Measurements from ENCODE around the gene C2CD4C. TPM values are rescaled to one million over a fixed set of nuclear protein-coding genes. Genes with fewer than 3 reads are reported as not detected.

Gene C2CD4C
- total and polyA plus RNA-seq, 2 of the 13 experiments (the other 11 are each of a cell fraction or from before 2014, with no cell fraction given): not detected

DNA sequence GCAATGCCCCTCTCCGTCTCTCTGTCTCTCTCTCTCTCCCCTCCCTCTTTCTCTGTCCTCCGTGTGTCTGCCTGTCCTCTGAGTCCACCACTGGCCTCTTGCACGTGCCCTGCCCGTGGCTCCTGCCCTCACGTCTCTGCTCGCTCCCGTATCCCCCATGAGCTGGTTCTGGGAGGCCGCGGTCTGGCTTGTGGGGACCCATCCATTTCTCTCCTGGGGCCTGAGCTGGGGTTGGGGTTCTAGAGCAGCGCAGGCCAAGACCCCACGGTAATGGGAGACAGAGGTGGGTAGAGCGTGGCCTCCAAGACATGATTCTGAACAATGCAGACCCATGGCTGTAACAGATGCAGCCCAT, 19.0 kb downstream of the C2CD4C start:
- DNase-seq (ENCODE audit: low spot score) (no peak), ATAC-seq (no peak), FAIRE-seq (no peak)
- H3K9me3 ChIP-seq (ENCODE audit: low read length): no peaks in the 10 kb centered on the region
- BruUV-seq (replicated peaks): no TSS peak
- H3K36me3 ChIP-seq (replicated peaks in 1 of 2; ENCODE audit: control insufficient read depth in 1 of 2, insufficient read depth in 2 of 2, low read length in 2 of 2): no peaks in the 10 kb centered on the region
- H3K79me2 ChIP-seq (ENCODE audit: insufficient read depth, low read length): no peaks in the 10 kb centered on the region
- intact Hi-C loops (cut with micrococcal nuclease; ENCODE audit: unreplicated experiment): loop anchor here (2.0 kb wide), 1 partner anchor 91 kb away; no protein-coding TSS in a partner anchor
- peaks cover 20 to 55% of the 10 kb centered on the region in 2 experiments; a peak in 4 of 5 replicates for H3K27me3 ChIP-seq (ENCODE audit: control insufficient read depth in 1 of 2, insufficient read depth in 2 of 2, low read length in 2 of 2)
- H4K20me1 ChIP-seq (ENCODE audit: insufficient read depth, low read length): no peaks in the 10 kb centered on the region
- TF ChIP-seq ZNF17 (CRISPR knock-in tag; IDR thresholded peaks at IDR 0.05) (no peak), ATM (IDR thresholded peaks at IDR 0.05; ENCODE audit: borderline replicate concordance) (no peak), LCORL (IDR thresholded peaks at IDR 0.05) (no peak), LCORL (CRISPR knock-in tag; IDR thresholded peaks at IDR 0.05) (no peak), GTF2F1 (IDR thresholded peaks at IDR 0.05; ENCODE audit: low read length) (no peak), ZNF468 (CRISPR knock-in tag; IDR thresholded peaks at IDR 0.05) (no peak), ELF4 (CRISPR knock-in tag; IDR thresholded peaks at IDR 0.05; ENCODE audit: borderline replicate concordance) (no peak), POGZ (CRISPR knock-in tag; IDR thresholded peaks at IDR 0.05) (no peak), ZNF121 (CRISPR knock-in tag; IDR thresholded peaks at IDR 0.05) (no peak), SIN3B (IDR thresholded peaks at IDR 0.05; ENCODE audit: low read length) (no peak), ZC3H4 (CRISPR knock-in tag; IDR thresholded peaks at IDR 0.05; ENCODE audit: borderline replicate concordance) (no peak), ZNF816 (CRISPR knock-in tag; IDR thresholded peaks at IDR 0.05; ENCODE audit: borderline replicate concordance) (no peak), HMGA1 (CRISPR knock-in tag; conservative IDR thresholded peaks at IDR 0.05) (no peak), RBAK (CRISPR knock-in tag; IDR thresholded peaks at IDR 0.05) (no peak), MEIS1 (CRISPR knock-in tag; IDR thresholded peaks at IDR 0.05; ENCODE audit: borderline replicate concordance) (no peak)
- TF ChIP-seq, protein P1, sequence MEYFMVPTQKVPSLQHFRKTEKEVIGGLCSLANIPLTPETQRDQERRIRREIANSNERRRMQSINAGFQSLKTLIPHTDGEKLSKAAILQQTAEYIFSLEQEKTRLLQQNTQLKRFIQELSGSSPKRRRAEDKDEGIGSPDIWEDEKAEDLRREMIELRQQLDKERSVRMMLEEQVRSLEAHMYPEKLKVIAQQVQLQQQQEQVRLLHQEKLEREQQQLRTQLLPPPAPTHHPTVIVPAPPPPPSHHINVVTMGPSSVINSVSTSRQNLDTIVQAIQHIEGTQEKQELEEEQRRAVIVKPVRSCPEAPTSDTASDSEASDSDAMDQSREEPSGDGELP (IDR thresholded peaks at IDR 0.05; ENCODE audit: borderline replicate concordance, low read depth): no peak
- TF ChIP-seq, protein P2, sequence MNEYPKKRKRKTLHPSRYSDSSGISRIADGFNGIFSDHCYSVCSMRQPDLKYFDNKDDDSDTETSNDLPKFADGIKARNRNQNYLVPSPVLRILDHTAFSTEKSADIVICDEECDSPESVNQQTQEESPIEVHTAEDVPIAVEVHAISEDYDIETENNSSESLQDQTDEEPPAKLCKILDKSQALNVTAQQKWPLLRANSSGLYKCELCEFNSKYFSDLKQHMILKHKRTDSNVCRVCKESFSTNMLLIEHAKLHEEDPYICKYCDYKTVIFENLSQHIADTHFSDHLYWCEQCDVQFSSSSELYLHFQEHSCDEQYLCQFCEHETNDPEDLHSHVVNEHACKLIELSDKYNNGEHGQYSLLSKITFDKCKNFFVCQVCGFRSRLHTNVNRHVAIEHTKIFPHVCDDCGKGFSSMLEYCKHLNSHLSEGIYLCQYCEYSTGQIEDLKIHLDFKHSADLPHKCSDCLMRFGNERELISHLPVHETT (CRISPR knock-in tag; conservative IDR thresholded peaks at IDR 0.05): no peak
- TF ChIP-seq, protein P3, sequence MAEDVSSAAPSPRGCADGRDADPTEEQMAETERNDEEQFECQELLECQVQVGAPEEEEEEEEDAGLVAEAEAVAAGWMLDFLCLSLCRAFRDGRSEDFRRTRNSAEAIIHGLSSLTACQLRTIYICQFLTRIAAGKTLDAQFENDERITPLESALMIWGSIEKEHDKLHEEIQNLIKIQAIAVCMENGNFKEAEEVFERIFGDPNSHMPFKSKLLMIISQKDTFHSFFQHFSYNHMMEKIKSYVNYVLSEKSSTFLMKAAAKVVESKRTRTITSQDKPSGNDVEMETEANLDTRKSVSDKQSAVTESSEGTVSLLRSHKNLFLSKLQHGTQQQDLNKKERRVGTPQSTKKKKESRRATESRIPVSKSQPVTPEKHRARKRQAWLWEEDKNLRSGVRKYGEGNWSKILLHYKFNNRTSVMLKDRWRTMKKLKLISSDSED (CRISPR knock-in tag; IDR thresholded peaks at IDR 0.05): no peak
- TF ChIP-seq, protein P4, sequence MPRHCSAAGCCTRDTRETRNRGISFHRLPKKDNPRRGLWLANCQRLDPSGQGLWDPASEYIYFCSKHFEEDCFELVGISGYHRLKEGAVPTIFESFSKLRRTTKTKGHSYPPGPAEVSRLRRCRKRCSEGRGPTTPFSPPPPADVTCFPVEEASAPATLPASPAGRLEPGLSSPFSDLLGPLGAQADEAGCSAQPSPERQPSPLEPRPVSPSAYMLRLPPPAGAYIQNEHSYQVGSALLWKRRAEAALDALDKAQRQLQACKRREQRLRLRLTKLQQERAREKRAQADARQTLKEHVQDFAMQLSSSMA (CRISPR knock-in tag; IDR thresholded peaks at IDR 0.05): no peak
- TF ChIP-seq, protein P5, sequence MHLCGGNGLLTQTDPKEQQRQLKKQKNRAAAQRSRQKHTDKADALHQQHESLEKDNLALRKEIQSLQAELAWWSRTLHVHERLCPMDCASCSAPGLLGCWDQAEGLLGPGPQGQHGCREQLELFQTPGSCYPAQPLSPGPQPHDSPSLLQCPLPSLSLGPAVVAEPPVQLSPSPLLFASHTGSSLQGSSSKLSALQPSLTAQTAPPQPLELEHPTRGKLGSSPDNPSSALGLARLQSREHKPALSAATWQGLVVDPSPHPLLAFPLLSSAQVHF (CRISPR knock-in tag; IDR thresholded peaks at IDR 0.05): no peak
- WGBS (ENCODE audit: low lambda C conversion rate): 31% methylated on average over 9 of the region's 12 CpGs
- no peak overlapping the region for H2AFZ ChIP-seq (ENCODE audit: low read length)
- no peak overlapping the region for H3K4me2 ChIP-seq (ENCODE audit: low read depth, low read length)
- no peaks in the 10 kb centered on the region for H3K4me1 ChIP-seq (ENCODE audit: insufficient read depth, low read length)
- ChIA-PET CTCF (ENCODE audit: low intra/inter-chr PET ratio, low total read pairs) (no interaction called here), POLR2A (no interaction called here)
- in situ Hi-C loops (cut with HindIII; ENCODE audit: extremely low pct_ligation_motif_present, low pct_unique_long_range_greater_than_20kb): no loop called here
- H3K9ac ChIP-seq (ENCODE audit: insufficient read depth, low read depth, low read length): no peak overlapping the region
- H3K27ac ChIP-seq (ENCODE audit: extremely low read length, insufficient read depth, low read length): no peak overlapping the region
- no peak overlapping the region for H3K4me3 ChIP-seq (replicated peaks in 1 of 3; ENCODE audit: insufficient read depth in 1 of 3, low read depth in 2 of 3, low read length in 3 of 3)
